GM12873 (cell line): ENCODE data around the gene LSP1.
A peak's percentile ranks its signal among the peaks of the same experiment; 100 is the strongest.

ENCODE experiments used
- TF ChIP-seq, protein P1 (sequence below): IDR thresholded peaks from 2 replicates; pipeline ENCODE4 v1.5.1; 2012; ENCODE audit warnings: low read depth, mild to moderate bottlenecking, moderate library complexity, low read length, control low read depth; ENCODE audit not compliant: insufficient read depth; ENCODE audit errors: missing control alignments

Gene LSP1

DNA sequence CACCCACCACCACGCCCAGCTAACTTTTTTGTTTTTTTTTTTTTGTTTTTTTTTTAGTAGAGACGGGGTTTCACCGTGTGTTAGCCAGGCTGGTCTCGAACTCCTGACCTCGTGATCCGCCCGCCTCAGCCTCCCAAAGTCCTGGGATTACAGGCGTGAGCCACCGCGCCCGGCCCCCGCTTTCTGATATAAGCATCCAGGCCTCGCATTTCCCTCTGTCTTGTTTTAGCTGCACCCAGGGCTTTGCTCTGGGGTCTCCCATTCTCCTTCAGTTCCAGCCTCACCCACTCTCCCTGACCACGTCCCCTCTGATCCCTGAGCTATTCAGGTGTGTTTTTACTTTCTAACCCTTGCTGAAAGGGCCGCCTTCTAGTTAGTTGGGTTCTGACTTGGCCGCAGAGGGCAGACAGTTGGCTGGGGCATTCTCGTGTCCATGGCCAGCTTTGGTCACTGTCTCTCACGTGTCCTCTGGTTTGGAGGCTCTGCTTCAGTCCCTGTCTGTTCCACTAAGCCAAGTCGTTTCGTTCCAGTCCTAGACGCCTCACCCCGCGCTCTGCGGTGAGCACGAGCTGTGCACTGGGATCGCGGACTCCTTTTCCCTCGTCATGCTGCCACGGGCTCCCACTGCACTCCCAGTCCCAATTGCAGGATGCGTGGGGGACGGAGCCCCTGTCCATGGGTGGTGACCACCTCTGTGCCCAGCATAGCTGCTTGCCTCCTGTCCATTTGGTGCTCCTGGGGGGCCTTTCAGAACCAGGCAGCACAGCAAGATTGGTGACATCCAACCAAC is 60.6 kb downstream of the LSP1 start:
- TF ChIP-seq, protein P1, sequence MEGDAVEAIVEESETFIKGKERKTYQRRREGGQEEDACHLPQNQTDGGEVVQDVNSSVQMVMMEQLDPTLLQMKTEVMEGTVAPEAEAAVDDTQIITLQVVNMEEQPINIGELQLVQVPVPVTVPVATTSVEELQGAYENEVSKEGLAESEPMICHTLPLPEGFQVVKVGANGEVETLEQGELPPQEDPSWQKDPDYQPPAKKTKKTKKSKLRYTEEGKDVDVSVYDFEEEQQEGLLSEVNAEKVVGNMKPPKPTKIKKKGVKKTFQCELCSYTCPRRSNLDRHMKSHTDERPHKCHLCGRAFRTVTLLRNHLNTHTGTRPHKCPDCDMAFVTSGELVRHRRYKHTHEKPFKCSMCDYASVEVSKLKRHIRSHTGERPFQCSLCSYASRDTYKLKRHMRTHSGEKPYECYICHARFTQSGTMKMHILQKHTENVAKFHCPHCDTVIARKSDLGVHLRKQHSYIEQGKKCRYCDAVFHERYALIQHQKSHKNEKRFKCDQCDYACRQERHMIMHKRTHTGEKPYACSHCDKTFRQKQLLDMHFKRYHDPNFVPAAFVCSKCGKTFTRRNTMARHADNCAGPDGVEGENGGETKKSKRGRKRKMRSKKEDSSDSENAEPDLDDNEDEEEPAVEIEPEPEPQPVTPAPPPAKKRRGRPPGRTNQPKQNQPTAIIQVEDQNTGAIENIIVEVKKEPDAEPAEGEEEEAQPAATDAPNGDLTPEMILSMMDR: no peak

- TF ChIP-seq, protein P1: no peak
Measured at GRCh38 chr11:1915795-1916131, 62.9 kb downstream of the LSP1 start.

DNA sequence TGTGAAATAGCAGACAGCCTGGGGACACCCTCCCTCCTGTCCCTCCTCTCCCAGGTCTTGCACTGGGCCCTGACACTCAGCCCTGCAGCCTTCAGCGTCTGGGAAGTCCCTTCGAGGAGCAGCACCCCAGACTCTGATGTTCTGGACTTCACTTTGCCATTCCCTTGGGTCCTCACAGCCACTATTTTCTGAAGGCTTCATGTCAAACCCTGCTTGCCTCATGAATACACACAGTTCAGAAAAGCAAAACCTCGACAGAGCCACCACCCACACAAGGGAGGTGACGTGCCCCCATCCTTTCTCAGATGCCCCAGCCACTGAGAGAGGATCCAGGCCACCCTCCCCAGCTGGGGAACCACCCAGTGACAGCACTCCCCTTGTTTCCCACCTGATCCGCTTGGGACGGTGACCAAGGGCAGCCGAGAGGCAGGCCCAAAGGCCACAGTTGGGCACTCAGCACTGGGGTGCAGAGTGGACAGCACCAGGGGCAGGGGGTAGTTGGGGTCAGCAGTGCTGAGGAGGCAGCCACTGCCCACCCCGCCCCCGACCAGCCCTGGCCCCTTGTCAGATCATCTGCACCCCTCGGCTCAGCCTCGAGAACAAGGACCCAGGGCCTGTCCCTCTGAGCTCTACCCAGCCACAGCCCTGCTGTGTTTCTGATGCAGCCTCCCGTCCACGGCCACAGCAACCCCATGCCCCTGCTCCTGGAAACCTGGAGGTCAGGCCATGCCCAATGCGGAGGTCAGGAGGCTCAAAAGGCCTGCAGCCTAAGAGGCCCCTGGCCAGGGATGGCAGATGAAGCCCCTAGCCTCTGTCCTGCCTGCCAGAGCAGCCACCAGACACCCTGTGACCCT is 63.5 kb downstream of the LSP1 start:
- TF ChIP-seq, protein P1: no peak

DNA sequence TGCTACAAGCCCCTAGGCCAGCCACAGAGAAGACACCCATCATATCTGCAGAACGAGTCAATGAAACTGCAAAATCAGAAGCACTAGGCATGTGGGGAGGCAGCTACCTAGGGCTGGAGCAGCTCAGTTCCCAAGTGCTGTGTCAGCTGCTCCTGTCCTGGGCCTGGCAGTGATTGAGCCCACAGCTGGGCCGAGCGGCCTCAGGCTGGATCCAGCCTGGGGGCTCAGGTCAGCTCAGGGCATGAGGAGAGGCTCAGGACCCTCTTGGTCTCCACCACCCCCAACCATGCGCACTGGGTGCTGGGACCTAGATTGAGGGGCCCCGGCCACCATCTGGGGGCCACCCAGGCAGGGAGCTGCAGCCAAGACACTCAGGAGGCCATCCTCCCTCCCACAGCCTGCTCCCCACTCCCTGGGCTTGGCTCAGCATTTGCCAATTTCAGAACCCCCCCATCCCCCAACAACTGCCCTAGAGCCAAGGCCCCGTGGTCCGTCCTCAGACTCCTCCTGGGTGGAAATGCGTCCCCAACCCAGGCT is 64.2 kb downstream of the LSP1 start:
- TF ChIP-seq, protein P1: no peak

DNA sequence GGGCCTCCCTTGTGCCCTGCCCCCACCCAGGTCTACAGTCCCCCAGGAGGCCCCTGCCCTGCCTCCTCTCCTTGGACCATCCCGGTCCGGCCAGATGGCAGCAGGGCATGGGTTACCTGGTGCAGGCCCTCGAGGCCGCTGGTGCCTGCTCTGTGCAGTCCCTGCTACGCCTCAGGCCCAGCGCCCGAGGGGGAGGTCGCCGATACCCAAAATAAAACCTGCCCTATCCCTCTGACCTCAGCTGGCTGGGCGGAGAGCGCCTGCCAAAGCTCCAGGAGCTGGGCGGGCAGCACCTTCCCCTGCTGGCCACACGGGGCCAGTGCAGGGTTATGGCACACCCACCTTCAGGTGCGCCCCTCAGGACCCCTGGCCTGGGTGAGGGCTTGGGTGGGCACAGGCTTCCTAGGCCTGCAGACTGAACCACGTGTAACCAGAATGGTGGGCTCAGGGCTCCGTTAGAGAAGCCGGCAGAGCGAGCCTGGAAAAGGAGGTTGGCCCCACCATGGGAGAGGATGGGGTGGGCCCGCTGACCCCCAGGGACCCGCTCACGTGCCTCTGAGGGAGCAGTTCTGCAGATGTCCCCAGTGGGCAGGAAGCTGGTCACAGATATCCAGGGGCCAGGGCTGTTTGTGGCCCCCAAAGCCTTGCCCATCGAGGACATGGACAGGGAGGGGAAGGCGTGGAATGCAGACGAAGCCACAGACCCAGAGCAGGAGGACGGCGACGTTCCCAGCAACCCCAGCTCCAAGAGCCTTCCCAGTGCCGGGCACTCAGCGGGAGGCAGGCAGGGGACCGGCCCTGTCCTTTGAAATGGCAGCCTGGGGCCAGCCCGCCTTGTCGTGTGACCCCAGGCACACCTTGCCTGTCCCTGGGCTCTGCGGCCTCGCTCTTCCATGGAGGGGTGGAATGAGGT is 64.9 kb downstream of the LSP1 start:
- TF ChIP-seq, protein P1: peak; percentile 59

- TF ChIP-seq, protein P1: no peak
Measured at GRCh38 chr11:1918436-1919315, 65.8 kb downstream of the LSP1 start.
